HTR-8/SVneo (cell line): ENCODE data around the gene UFD1.

Source experiments
- DNase-seq: peaks from one replicate; pipeline ENCODE4 v3.0.0; 2011; ENCODE audit warnings: low spot score, mixed read lengths; ENCODE audit not compliant: insufficient read length
- FAIRE-seq: peaks from 2 replicates; lab custom pipeline; 2011; peaks lifted over from hg19 to GRCh38; lab: Jason Lieb, UNC

The UFD1 gene

GRCh38 chr22:19498154-19498865 is 19.3 kb upstream of the UFD1 start:
- no peak for DNase-seq
- FAIRE-seq, result no peak

DNA sequence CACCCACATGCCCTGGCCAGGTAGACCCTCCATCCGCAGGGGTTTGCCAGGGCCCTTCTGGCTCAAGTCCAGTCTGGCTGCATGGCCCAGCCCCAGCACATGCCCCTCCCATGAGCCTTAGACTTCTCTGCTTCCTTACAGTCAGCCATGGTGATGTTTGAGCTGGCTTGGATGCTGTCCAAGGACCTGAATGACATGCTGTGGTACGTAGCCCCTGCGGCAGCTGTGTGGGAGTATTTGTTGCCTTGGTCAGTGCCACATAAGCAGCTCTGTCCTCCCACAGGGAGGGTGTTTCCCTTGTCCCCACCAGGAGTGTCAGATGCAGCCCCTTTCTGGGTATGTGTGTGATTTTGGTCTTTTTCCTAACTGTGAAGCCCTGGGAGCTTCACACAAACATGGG is 18.3 kb upstream of the UFD1 start:
- DNase-seq (peak; percentile 27), FAIRE-seq (no peak)

GRCh38 chr22:19496324-19496630 is 17.3 kb upstream of the UFD1 start:
- DNase-seq (no peak), FAIRE-seq (no peak)

- FAIRE-seq (no peak), DNase-seq (no peak)
Measured at GRCh38 chr22:19495562-19496323, 16.8 kb upstream of the UFD1 start.

DNA sequence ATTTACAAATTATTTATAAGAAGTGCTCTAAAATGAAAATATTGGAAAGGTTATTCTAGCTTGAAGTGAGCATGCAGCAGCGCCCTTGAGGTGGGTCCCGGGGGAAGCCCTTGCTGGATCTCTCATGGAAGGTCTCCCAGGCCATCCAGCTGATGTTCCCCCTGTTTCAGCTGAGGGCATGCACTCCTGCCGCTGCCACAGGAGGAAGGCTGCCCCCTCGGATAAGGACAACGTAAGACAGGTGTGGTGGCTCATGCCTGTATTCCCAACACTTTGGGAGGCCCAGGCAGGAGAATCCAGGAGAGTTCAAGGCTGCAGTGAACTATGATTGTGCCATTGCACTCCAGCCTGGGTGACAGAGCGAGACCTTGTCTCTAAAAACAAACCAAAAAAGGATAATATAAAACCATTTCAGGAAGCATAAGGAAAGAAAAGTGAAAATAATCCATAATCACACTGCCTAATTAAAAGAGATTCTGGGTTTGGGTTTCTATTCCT is 15.7 kb upstream of the UFD1 start:
- DNase-seq, result no peak
- no peak for FAIRE-seq

- FAIRE-seq (no peak), DNase-seq (no peak)
Measured at GRCh38 chr22:19494001-19494560, 15.1 kb upstream of the UFD1 start.

DNA sequence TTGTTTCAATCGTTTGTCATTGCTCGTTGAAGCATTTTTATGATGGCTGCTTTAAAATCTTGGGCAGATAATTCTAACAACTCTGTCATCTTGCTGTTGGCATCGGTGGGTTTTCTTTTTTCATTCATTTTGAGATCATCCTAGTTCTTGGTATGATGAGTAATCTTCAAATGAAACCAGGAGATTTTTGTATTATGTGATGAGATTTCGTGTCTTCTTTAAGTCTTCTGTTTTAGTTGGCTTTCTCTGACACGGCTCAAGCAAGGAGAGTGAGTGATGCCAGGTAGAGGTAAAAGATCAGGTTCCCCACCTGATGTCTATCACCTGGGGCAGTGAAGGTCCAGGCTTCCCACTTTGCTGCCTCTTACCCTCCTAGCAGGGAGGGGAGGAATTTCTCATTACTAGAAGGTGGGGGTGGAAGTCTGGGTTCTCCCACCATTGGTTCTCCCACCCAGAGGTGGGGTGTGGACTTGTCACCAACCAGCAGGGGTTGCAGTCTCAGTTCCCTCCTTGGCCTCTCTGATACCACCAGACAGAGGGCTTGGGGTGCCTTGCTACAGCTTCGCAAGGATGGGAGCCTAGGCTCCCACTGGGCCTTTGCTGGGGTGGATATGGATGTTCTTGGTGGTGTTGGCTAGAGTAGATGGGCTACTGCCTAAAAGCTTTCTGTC is 13.6 kb upstream of the UFD1 start:
- DNase-seq (no peak), FAIRE-seq (no peak)

- no peak for DNase-seq
- no peak for FAIRE-seq
Measured at GRCh38 chr22:19490628-19491230, 11.7 kb upstream of the UFD1 start.

DNA sequence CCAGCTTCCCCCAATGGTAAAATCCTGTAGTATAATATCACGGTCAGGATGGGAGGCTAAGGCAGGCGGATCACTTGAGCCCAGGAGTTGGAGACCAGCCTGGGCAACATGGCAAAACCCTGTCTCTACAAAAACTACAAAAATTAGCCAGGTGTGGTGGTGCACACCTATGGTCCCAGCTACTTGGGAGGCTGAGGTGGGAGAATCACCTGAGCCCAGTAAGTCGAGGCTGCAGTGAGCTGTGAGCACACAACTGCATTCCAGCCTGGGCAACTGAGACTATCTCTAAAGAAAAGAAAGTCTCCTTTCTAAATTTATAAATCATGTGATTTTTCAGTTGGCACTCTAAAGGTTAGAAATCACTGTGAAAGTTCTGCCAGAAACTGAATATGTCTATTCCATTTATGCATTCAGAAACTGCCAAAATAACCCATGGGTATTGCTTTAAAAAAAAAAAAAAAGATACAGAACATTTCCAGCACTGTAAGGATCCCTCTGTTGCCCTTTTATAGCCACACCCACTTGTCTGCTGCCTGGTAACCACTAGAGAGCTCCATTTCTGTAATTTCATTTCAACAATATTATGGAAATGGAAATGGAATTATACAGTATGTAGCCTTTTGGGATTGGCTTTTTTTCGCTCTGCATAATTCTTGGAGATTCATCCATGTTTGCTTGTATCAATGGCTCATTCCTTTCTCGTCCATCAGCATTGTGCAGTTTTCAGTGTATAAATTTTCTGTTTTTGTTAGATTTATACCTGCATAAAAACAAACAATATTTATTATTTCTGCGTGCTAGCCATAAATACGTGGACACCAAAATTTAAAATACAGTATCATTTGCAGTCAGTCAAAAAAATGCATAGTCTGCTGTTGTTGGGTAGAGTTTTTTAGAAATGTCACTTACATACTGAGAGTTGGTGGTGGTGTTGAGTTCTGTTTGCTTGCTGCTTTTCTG is 10.2 kb upstream of the UFD1 start:
- no peak for FAIRE-seq
- DNase-seq, result no peak

GRCh38 chr22:19488285-19488684 is 9.3 kb upstream of the UFD1 start:
- FAIRE-seq, result no peak
- DNase-seq, result no peak

- FAIRE-seq (no peak), DNase-seq (no peak)
Measured at GRCh38 chr22:19483481-19484244, 4.7 kb upstream of the UFD1 start.

- FAIRE-seq (no peak), DNase-seq (no peak)
Measured at GRCh38 chr22:19482297-19482696, 3.3 kb upstream of the UFD1 start.

DNA sequence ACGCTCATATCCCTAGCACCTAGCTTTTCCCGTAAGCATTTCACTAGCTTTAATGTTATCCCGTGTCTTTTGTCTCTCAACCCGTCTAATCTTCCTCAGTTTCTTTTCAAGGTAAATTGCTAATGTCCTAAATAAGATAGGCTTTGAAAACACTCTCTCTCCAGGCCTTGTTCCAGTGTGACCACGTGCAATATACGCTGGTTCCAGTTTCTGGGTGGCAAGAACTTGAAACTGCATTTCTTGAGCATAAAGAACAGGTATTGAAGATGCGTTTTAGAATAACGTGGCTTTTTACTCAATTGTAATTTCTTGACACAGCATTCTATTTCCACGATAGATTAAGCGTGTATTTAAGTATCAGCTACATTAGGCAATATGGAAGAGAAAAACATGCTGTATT is 1.8 kb upstream of the UFD1 start:
- no peak for FAIRE-seq

GRCh38 chr22:19480173-19480568 is 1.2 kb upstream of the UFD1 start:
- FAIRE-seq, result no peak
- DNase-seq, result no peak

More for the DNA sequence above, 1.8 kb upstream of the UFD1 start:
- DNase-seq, result no peak

DNA sequence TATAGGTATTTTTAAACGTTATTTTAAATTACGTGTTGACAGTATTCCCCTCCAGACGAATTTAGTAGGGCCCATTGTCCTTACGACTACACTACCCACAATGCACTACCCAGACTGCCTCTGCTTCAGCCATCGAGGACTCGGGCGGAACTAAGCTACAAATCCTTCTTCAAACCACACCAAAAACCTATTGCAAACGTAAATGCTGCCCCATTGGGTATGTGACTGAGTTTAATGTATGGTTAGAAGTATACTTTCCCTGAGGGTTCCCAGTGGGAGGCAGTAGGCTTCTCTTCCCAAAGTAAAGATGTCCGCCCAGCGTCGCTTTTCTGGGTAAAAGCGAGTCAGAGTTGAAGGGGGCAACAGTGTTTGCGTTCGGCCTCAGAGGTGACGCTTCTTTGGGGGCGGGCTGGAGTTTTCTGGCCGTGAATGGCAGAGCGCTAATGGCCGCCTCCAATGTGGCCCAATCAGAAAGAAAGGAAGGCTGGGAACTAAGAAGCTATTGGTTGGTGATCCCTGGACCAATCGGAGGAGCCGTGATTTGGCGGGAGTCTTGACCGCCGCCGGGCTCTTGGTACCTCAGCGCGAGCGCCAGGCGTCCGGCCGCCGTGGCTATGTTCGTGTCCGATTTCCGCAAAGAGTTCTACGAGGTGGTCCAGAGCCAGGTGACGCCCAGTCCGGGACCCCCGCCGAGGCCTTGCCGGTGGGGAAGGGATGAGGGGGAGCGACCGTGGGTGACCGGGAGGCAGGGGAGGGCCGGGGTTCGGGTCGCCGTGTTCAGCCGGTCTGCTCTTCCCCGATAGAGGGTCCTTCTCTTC is 571 bp upstream of the UFD1 start, which contains the start of gene CDC45:
Gene CDC45, plus strand, starts transcription at position 566 of the 818 bp plus-strand sequence. Its CDS starts 49 bp downstream, at position 615.
- DNase-seq (peak; percentile 93), FAIRE-seq (peak; percentile 20)

DNA sequence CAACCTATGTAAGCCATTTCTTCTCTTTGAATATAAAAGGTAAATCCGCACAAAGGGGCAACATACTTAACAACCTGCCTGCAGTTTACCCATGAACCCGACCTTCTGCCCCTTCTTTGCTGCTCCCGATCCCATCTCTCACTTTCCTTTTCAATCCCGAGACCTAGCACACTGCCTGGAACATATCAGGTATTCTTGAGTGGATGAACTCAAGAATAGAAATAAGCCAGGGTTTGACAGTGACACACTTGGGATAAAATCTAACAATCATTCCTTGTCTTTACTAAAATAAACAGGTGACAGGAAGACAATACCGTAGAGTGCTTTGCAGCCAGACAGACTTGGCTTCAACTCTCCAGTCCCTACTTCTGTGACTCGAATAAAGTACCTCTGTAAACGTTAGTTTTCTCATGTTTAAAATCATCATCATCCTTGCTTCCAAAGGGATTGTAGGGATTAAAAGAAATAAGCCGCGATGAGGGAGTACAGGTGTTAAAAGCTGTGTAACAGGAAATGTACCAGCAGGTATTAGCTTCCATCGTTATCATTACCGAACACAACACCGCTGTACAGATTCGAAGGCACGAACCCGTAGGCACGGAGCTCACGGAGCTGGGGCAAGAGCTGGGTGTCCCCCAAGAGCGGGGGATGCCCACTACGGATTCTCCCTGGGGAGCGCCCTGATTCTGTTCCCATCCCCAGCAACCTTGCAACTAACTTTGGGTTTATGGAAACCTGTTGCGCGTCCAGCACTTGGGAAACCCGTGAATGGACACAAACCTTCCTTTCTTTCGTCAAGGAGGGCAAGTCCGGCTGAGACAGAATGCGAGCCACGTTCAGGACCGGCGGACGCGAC is 720 bp downstream of the UFD1 start:
- no peak for FAIRE-seq
- no peak for DNase-seq
